Activated CD4-positive, alpha-beta T cell treated with anti-CD3 and anti-CD28 coated beads for 48 hours (primary cell): Measurements from ENCODE around the gene FDX1.

Experiments
- DNase-seq: peaks from one replicate; pipeline ENCODE4 v3.0.0-alpha.2; 2020

Gene FDX1

GRCh38 chr11:110431674-110432073 lies 1.9 kb downstream of the FDX1 start:
- no peak for DNase-seq

GRCh38 chr11:110432713-110433392 lies 3.1 kb downstream of the FDX1 start:
- DNase-seq = no peak

GRCh38 chr11:110433393-110434333 lies 3.9 kb downstream of the FDX1 start:
- no peak for DNase-seq

GRCh38 chr11:110434952-110435779 lies 5.4 kb downstream of the FDX1 start:
- peak; percentile 18 for DNase-seq

- no peak for DNase-seq
These were observed 6.3 kb downstream of the FDX1 start for GRCh38 chr11:110435780-110436717.

- no peak for DNase-seq
These were observed 8.3 kb downstream of the FDX1 start for GRCh38 chr11:110438017-110438416.

GRCh38 chr11:110445437-110445836 lies 15.7 kb downstream of the FDX1 start:
- no peak for DNase-seq

- DNase-seq = no peak
These were observed 16.3 kb downstream of the FDX1 start for GRCh38 chr11:110446061-110446460.

GRCh38 chr11:110446594-110446993 lies 16.8 kb downstream of the FDX1 start:
- DNase-seq = no peak

- no peak for DNase-seq
These were observed 17.6 kb downstream of the FDX1 start for GRCh38 chr11:110447343-110447742.

- no peak for DNase-seq
These were observed 18.4 kb downstream of the FDX1 start for GRCh38 chr11:110447897-110448745.

GRCh38 chr11:110450246-110450645 lies 20.5 kb downstream of the FDX1 start:
- DNase-seq = no peak

GRCh38 chr11:110452720-110453119 lies 23.0 kb downstream of the FDX1 start:
- no peak for DNase-seq

- no peak for DNase-seq
These were observed 24.1 kb downstream of the FDX1 start for GRCh38 chr11:110453684-110454354.

GRCh38 chr11:110454609-110455008 lies 24.9 kb downstream of the FDX1 start:
- no peak for DNase-seq

- DNase-seq = no peak
These were observed 26.0 kb downstream of the FDX1 start for GRCh38 chr11:110455718-110456117.

GRCh38 chr11:110463153-110463552 lies 33.4 kb downstream of the FDX1 start:
- DNase-seq = peak; percentile 48

GRCh38 chr11:110465231-110465630 lies 35.5 kb downstream of the FDX1 start:
- DNase-seq = no peak

GRCh38 chr11:110467556-110467955 lies 37.8 kb downstream of the FDX1 start:
- no peak for DNase-seq

- DNase-seq = no peak
These were observed 38.4 kb downstream of the FDX1 start for GRCh38 chr11:110468121-110468520.
